NT2/D1 (cell line): ENCODE results near the gene ADCY7.

Source experiments
- YY1 ChIP-seq: IDR thresholded peaks from 2 replicates; pipeline ENCODE4 v1.6.1; 2011; ENCODE audit not compliant: insufficient read length, insufficient read depth
- ZNF274 ChIP-seq: IDR thresholded peaks from 2 replicates; pipeline ENCODE4 v1.6.1; 2011; ENCODE audit warnings: mild to moderate bottlenecking, low read depth, low read length

DNA sequence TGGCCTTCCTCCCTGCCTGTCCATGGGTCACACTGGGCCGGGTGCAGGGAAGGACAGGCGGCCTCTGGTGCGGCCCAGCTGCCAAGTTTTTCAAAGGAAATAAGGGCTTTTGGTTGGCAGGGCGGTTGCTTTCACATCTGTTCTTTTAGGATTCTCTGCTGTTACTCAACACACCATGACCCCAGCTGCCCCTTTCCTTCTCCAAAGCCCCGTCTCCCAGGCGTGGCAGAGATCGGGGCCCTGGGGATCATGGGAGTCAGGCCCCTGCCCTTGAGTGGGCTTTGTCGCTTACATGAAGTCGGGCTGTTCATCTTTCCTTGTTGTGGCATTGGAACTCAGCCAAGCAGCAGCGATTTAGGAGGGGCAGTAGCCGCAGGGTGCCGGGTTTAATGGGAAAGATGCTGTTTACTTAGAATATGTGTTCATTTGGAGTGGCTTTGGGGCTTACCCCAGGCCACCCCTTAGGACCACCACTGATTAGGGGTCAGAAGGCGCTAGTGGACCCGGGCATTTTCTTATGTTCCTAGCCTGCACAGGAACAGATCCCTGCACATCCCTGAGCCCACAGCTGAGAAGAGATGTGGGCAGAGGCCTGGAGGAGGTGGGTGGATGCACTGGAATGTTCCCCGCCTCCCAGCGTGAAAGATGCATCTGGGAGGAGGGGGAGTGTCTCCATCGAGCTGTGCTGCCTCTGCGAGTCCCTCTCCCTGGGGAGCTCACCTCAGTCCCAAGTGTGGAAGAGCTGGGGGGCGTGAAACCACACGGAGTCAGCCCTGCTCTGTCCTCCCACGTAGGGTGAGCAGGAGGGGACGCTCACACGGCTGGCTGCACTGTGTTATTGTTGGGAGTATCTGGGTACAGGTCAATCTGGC lies 6.8 kb upstream of the ADCY7 start:
- no peak for TF ChIP-seq ZNF274
- no peak for TF ChIP-seq YY1
